ENCODE results near the gene CPEB1. TPM values are rescaled to one million over a fixed set of nuclear protein-coding genes. Genes with fewer than 3 reads are reported as not detected.

Gene CPEB1
- total RNA-seq, 2 experiments from 2014 or later: 1.2 to 1.6 TPM

- no peaks in the 10 kb centered on the region for H3K36me3 Mint-ChIP-seq (ENCODE audit: low read depth)
- H3K4me3 Mint-ChIP-seq: no peak overlapping the region
- TF ChIP-seq, protein P1, sequence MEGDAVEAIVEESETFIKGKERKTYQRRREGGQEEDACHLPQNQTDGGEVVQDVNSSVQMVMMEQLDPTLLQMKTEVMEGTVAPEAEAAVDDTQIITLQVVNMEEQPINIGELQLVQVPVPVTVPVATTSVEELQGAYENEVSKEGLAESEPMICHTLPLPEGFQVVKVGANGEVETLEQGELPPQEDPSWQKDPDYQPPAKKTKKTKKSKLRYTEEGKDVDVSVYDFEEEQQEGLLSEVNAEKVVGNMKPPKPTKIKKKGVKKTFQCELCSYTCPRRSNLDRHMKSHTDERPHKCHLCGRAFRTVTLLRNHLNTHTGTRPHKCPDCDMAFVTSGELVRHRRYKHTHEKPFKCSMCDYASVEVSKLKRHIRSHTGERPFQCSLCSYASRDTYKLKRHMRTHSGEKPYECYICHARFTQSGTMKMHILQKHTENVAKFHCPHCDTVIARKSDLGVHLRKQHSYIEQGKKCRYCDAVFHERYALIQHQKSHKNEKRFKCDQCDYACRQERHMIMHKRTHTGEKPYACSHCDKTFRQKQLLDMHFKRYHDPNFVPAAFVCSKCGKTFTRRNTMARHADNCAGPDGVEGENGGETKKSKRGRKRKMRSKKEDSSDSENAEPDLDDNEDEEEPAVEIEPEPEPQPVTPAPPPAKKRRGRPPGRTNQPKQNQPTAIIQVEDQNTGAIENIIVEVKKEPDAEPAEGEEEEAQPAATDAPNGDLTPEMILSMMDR (IDR thresholded peaks at IDR 0.05): no peak
- peaks cover 7% of the 10 kb centered on the region for H3K27me3 Mint-ChIP-seq
- ATAC-seq (no peak), DNase-seq (no peak)
- intact Hi-C loops (cut with micrococcal nuclease): no loop called here
- H3K9me3 Mint-ChIP-seq: no peaks in the 10 kb centered on the region
- H3K4me1 Mint-ChIP-seq (ENCODE audit: low read depth): no peaks in the 10 kb centered on the region
- ChIA-PET CTCF (no interaction called here), POLR2A (no interaction called here)
- H3K27ac Mint-ChIP-seq: no peak overlapping the region
These were observed 47.3 kb downstream of the CPEB1 start for GRCh38 chr15:82599862-82600261.

DNA sequence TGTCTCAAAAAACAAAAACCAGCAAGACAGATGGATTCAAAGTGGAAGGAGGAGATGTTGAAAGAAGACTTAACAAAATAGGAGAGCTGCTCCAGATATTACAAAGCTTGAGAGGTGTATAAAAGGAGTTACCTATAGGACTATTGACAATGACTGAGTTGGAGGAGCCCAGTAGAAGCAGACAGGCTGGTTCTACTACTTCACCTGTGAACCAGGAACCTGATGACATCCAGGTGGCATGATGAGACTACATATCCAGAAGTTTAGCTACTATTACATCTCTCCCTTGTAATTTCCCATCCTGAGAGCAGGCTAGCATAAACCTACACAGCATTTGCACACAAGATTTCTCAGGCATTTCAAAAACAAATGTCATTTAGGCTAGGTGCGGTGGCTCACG lies 49.3 kb downstream of the CPEB1 start:
- Mint-ChIP-seq H3K4me1 (ENCODE audit: low read depth) (no peaks in the 10 kb centered on the region), H3K27ac (no peak overlapping the region), H3K4me3 (no peak overlapping the region), H3K27me3 (peaks cover 10% of the 10 kb centered on the region), H3K9me3 (no peaks in the 10 kb centered on the region), H3K36me3 (ENCODE audit: low read depth) (no peaks in the 10 kb centered on the region)
- intact Hi-C loops (cut with micrococcal nuclease): no loop called here
- CTCF ChIA-PET: interaction anchor here (0.7 kb wide), 1 partner anchor 20 kb away, joined by 3 read pairs; no protein-coding TSS in a partner anchor
- DNase-seq: no peak
- no peak for ATAC-seq
- TF ChIP-seq, protein P1 (IDR thresholded peaks at IDR 0.05): no peak
- POLR2A ChIA-PET: no interaction called here

DNA sequence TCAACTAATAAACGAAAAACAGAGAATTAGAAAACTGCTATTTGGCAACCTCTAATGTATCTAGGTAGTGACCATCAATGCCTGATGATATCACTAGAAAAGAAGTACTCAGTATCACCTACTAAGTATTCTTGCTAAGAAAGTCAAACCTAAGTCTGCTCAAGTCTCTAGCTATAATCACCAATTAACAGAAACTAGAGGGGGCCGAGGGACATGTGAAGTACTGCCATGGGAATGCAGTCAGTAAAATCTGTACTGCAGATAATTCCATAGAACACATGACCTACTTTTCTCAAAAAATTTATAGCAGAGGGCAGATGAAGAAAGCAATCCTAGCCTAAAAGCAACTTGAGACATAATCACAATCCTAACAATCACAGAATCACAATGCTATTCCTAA lies 51.4 kb downstream of the CPEB1 start:
- intact Hi-C loops (cut with micrococcal nuclease): no loop called here
- no peak overlapping the region for H3K27ac Mint-ChIP-seq
- H3K27me3 Mint-ChIP-seq: peaks cover 12% of the 10 kb centered on the region
- TF ChIP-seq, protein P1 (IDR thresholded peaks at IDR 0.05): no peak
- ATAC-seq: no peak
- H3K9me3 Mint-ChIP-seq: no peaks in the 10 kb centered on the region
- H3K4me1 Mint-ChIP-seq (ENCODE audit: low read depth): no peaks in the 10 kb centered on the region
- CTCF ChIA-PET: interaction anchor here (1.5 kb wide), 1 partner anchor 24 kb away, joined by 3 read pairs; no protein-coding TSS in a partner anchor
- DNase-seq: no peak
- POLR2A ChIA-PET: no interaction called here
- no peak overlapping the region for H3K4me3 Mint-ChIP-seq
- no peaks in the 10 kb centered on the region for H3K36me3 Mint-ChIP-seq (ENCODE audit: low read depth)

DNA sequence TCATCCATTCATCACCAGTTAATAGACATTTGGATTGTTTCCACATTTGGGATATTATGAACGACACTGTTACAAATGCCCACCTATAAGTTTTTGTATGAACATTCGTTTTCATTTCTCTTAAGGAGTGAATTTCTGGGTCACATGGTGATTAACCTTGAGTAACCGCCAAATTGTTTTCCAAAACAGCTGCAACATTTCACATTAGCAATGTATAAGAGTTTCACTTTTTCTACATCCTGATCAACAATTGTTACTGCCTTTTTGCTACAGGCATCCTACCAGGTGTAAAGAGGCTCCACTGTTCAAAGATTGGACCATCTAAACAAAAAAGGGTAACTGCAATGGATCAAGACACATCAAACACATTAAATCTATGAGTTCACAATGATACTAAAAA lies 52.0 kb downstream of the CPEB1 start:
- intact Hi-C loops (cut with micrococcal nuclease): no loop called here
- H3K27ac Mint-ChIP-seq: no peak overlapping the region
- DNase-seq: no peak
- ATAC-seq: no peak
- H3K27me3 Mint-ChIP-seq: peaks cover 10% of the 10 kb centered on the region
- ChIA-PET POLR2A (no interaction called here), CTCF (interaction anchor here (1.5 kb wide), 1 partner anchor 23 kb away, joined by 3 read pairs; no protein-coding TSS in a partner anchor)
- H3K4me1 Mint-ChIP-seq (ENCODE audit: low read depth): no peaks in the 10 kb centered on the region
- H3K9me3 Mint-ChIP-seq: no peaks in the 10 kb centered on the region
- no peak overlapping the region for H3K4me3 Mint-ChIP-seq
- H3K36me3 Mint-ChIP-seq (ENCODE audit: low read depth): no peaks in the 10 kb centered on the region
- TF ChIP-seq, protein P1 (IDR thresholded peaks at IDR 0.05): no peak

DNA sequence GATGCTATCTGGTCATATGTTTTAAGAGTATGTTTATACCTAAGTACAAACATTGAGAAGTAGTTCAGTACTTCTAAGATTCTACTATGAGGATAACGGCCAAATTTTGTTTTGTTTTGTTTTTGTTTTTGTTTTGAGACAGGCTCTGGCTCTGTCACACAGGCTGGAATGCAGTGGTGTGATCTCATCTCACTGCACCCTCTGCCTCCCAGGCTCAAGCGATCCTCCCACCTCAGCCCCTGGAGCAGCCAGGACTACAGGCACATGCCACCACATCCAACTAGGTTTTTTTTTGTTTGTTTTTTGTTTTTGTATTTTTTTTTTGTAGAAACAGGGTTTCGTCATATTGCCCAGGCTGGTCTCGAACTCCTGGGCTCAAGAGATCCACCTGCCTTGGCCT lies 59.4 kb downstream of the CPEB1 start:
- intact Hi-C loops (cut with micrococcal nuclease): no loop called here
- TF ChIP-seq, protein P1 (IDR thresholded peaks at IDR 0.05): no peak
- POLR2A ChIA-PET: no interaction called here
- H3K4me1 Mint-ChIP-seq (ENCODE audit: low read depth): no peaks in the 10 kb centered on the region
- peaks cover 11% of the 10 kb centered on the region for H3K27me3 Mint-ChIP-seq
- ATAC-seq (no peak), DNase-seq (no peak)
- no peaks in the 10 kb centered on the region for H3K36me3 Mint-ChIP-seq (ENCODE audit: low read depth)
- CTCF ChIA-PET: no interaction called here
- no peaks in the 10 kb centered on the region for H3K9me3 Mint-ChIP-seq
- H3K4me3 Mint-ChIP-seq: no peak overlapping the region
- H3K27ac Mint-ChIP-seq: no peak overlapping the region

Measured in activated CD8-positive, alpha-beta T cell treated with anti-CD3 and anti-CD28 coated beads for 36 hours (primary cell).